NOMO-1 treated with dmso at 0.1 percent for 144 hours (cell line): ENCODE measurements around the gene NXPH4.

Source experiments
- DNase-seq: peaks from one replicate; lab custom pipeline; 2025; ENCODE audit not compliant: unreplicated experiment; lab: John Stamatoyannopoulos, UW

The NXPH4 gene

GRCh38 chr12:57216921-57217879 lies 606 bp downstream of the NXPH4 start:
- no peak for DNase-seq

GRCh38 chr12:57218030-57218853 lies 1.6 kb downstream of the NXPH4 start:
- DNase-seq, result no peak

GRCh38 chr12:57219205-57219992 lies 2.8 kb downstream of the NXPH4 start:
- no peak for DNase-seq

- DNase-seq, result no peak
Observed at GRCh38 chr12:57219993-57220754, 3.6 kb downstream of the NXPH4 start.

GRCh38 chr12:57220770-57221168 lies 4.2 kb downstream of the NXPH4 start:
- DNase-seq, result no peak

- DNase-seq, result no peak
Observed at GRCh38 chr12:57221169-57221917, 4.7 kb downstream of the NXPH4 start.

- DNase-seq, result no peak
Observed at GRCh38 chr12:57222286-57223190, 5.9 kb downstream of the NXPH4 start.

GRCh38 chr12:57223191-57224165 lies 6.9 kb downstream of the NXPH4 start:
- DNase-seq, result no peak

- no peak for DNase-seq
Observed at GRCh38 chr12:57224278-57224972, 7.8 kb downstream of the NXPH4 start.

- DNase-seq, result peak; percentile 47
Observed at GRCh38 chr12:57224973-57225679, 8.5 kb downstream of the NXPH4 start.

GRCh38 chr12:57225680-57226210 lies 9.2 kb downstream of the NXPH4 start:
- no peak for DNase-seq

GRCh38 chr12:57226588-57227314 lies 10.2 kb downstream of the NXPH4 start:
- no peak for DNase-seq

GRCh38 chr12:57227315-57228115 lies 10.9 kb downstream of the NXPH4 start:
- DNase-seq, result no peak

GRCh38 chr12:57229046-57229633 lies 12.5 kb downstream of the NXPH4 start:
- DNase-seq, result no peak
